ENCODE results near the gene CMC2. TPM values are rescaled to one million over a fixed set of nuclear protein-coding genes. Genes with fewer than 3 reads are reported as not detected.

The CMC2 gene
- total and polyA plus RNA-seq, 9 of the 15 experiments (the other 6 are each of a cell fraction or from before 2014, with no cell fraction given) = 122 to 501 (median 172) TPM

GRCh38 chr16:80971819-80972218 lies 34.9 kb downstream of the CMC2 start (continued):
- TF ChIP-seq, protein P1, sequence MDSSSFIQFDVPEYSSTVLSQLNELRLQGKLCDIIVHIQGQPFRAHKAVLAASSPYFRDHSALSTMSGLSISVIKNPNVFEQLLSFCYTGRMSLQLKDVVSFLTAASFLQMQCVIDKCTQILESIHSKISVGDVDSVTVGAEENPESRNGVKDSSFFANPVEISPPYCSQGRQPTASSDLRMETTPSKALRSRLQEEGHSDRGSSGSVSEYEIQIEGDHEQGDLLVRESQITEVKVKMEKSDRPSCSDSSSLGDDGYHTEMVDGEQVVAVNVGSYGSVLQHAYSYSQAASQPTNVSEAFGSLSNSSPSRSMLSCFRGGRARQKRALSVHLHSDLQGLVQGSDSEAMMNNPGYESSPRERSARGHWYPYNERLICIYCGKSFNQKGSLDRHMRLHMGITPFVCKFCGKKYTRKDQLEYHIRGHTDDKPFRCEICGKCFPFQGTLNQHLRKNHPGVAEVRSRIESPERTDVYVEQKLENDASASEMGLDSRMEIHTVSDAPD (CRISPR knock-in tag; IDR thresholded peaks at IDR 0.05) = no peak
- TF ChIP-seq, protein P2, sequence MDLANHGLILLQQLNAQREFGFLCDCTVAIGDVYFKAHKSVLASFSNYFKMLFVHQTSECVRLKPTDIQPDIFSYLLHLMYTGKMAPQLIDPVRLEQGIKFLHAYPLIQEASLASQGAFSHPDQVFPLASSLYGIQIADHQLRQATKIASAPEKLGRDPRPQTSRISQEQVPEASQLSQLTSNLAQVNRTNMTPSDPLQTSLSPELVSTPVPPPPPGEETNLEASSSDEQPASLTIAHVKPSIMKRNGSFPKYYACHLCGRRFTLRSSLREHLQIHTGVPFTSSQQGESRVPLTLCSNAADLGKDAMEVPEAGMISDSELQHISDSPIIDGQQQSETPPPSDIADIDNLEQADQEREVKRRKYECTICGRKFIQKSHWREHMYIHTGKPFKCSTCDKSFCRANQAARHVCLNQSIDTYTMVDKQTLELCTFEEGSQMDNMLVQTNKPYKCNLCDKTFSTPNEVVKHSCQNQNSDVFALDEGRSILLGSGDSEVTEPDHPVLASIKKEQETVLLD (IDR thresholded peaks at IDR 0.05) = no peak
- TF ChIP-seq, protein P3, sequence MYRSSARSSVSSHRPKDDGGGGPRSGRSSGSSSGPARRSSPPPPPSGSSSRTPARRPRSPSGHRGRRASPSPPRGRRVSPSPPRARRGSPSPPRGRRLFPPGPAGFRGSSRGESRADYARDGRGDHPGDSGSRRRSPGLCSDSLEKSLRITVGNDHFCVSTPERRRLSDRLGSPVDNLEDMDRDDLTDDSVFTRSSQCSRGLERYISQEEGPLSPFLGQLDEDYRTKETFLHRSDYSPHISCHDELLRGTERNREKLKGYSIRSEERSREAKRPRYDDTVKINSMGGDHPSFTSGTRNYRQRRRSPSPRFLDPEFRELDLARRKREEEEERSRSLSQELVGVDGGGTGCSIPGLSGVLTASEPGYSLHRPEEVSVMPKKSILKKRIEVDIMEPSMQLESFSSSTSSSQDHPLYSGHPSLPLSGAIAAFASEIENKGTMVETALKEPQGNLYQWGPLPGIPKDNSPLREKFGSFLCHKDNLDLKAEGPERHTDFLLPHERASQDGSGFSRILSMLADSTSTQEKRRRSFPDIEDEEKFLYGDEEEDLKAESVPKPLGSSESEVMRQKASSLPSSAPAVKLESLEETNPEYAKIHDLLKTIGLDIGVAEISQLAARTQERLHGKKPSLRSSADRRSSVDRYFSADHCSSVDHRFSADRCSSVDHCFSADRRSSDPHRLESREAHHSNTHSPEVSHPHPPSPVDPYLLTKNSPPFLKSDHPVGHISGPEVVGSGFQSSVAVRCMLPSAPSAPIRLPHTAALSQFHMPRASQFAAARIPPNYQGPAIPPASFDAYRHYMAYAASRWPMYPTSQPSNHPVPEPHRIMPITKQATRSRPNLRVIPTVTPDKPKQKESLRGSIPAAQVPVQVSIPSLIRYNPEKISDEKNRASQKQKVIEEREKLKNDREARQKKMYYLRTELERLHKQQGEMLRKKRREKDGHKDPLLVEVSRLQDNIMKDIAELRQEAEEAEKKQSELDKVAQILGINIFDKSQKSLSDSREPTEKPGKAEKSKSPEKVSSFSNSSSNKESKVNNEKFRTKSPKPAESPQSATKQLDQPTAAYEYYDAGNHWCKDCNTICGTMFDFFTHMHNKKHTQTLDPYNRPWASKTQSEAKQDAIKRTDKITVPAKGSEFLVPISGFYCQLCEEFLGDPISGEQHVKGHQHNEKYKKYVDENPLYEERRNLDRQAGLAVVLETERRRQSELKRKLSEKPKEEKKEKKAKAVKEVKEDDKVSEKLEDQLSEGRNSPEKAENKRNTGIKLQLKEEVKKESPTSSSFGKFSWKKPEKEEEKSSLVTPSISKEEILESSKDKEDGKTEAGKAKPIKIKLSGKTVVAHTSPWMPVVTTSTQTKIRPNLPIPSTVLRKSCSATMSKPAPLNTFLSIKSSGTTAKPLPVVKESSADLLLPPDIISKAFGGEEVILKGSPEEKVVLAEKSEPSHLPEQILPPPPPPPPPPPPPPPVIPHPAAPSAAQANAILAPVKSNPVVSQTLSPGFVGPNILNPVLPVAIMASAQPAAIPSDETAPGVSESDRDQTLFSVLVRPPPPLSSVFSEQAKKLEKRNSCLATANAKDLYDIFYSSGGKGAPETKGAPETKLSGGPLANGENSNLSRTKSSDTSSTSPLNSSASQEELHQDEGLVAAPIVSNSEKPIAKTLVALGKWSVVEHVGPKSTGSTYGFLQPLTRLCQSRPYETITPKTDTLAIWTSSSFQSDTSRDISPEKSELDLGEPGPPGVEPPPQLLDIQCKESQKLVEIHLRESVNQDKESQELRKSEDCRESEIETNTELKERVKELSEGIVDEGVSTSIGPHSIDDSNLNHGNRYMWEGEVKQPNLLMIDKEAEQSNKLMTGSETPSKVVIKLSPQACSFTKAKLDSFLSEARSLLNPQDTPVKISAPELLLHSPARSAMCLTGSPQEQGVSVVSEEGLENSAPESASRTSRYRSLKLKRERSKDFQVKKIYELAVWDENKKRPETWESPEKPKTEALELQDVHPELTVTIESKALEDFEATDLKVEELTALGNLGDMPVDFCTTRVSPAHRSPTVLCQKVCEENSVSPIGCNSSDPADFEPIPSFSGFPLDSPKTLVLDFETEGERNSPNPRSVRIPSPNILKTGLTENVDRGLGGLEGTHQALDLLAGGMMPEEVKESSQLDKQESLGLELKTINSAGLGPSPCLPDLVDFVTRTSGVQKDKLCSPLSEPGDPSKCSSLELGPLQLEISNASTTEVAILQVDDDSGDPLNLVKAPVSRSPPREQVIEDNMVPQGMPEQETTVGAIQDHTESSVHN (IDR thresholded peaks at IDR 0.05; ENCODE audit: borderline replicate concordance in 1 of 2, low read depth in 1 of 2) = no peak
- no peak for TF ChIP-seq FOXA1 (IDR thresholded peaks at IDR 0.05; ENCODE audit: borderline replicate concordance)
